Calu3 (cell line): ENCODE results near the gene NFATC1. TPM values are rescaled to one million over a fixed set of nuclear protein-coding genes. Genes with fewer than 3 reads are reported as not detected.

Experiments
- BruUV-seq: library from RNA; stranded (reverse); fragments of 400-500 nt; replicated peaks from 2 replicates; lab custom pipeline; 2021; lab: Mats Ljungman, UMichigan
- CTCF ChIA-PET: fragments of 300-600 bp; sonication (Branson Sonifier 250); formaldehyde crosslinking; loops from one replicate; lab custom pipeline; 2022; ENCODE audit warnings: antibody characterized with exemption; lab: Charles Lee
- DNase-seq: peaks from one replicate; pipeline ENCODE4 v3.0.0; 2022
- H3K27ac Mint-ChIP-seq: one replicate; pipeline ENCODE4 v1.8.0; 2022; ENCODE audit warnings: mixed read lengths; ENCODE audit not compliant: unreplicated experiment
- H3K27me3 Mint-ChIP-seq: one replicate; pipeline ENCODE4 v1.8.0; 2022; ENCODE audit warnings: mixed read lengths; ENCODE audit not compliant: unreplicated experiment
- H3K36me3 Mint-ChIP-seq: one replicate; pipeline ENCODE4 v1.8.0; 2022; ENCODE audit warnings: mild to moderate bottlenecking, moderate library complexity, mixed read lengths; ENCODE audit not compliant: insufficient read depth, unreplicated experiment
- H3K4me1 Mint-ChIP-seq: one replicate; pipeline ENCODE4 v1.8.0; 2022; ENCODE audit warnings: mild to moderate bottlenecking, low read depth, mixed read lengths; ENCODE audit not compliant: unreplicated experiment
- H3K4me3 Mint-ChIP-seq: one replicate; pipeline ENCODE4 v1.8.0; 2022; ENCODE audit warnings: mild to moderate bottlenecking, low read depth, moderate library complexity, mixed read lengths; ENCODE audit not compliant: unreplicated experiment
- H3K9me3 Mint-ChIP-seq: one replicate; pipeline ENCODE4 v1.8.0; 2022; ENCODE audit warnings: low read depth, mixed read lengths; ENCODE audit not compliant: unreplicated experiment
- intact Hi-C: fragments of 100-400 bp; cut with micrococcal nuclease; formaldehyde crosslinking; loops from one replicate; pipeline ENCODE4 v1.10.0; 2022; ENCODE audit not compliant: unreplicated experiment
- total RNA-seq: library from RNA; stranded (reverse); gene quantifications from 2 replicates; pipeline ENCODE4 v1.2.3, GENCODE V29; 2022
- TF ChIP-seq, protein P1 (sequence below): fragments of 200-600 bp; IDR thresholded peaks from one replicate; pipeline ENCODE4 v1.8.0; 2022; ENCODE audit warnings: antibody characterized with exemption; ENCODE audit not compliant: unreplicated experiment

The NFATC1 gene
- total RNA-seq, 1 experiment from 2014 or later = 5.9 TPM

DNA sequence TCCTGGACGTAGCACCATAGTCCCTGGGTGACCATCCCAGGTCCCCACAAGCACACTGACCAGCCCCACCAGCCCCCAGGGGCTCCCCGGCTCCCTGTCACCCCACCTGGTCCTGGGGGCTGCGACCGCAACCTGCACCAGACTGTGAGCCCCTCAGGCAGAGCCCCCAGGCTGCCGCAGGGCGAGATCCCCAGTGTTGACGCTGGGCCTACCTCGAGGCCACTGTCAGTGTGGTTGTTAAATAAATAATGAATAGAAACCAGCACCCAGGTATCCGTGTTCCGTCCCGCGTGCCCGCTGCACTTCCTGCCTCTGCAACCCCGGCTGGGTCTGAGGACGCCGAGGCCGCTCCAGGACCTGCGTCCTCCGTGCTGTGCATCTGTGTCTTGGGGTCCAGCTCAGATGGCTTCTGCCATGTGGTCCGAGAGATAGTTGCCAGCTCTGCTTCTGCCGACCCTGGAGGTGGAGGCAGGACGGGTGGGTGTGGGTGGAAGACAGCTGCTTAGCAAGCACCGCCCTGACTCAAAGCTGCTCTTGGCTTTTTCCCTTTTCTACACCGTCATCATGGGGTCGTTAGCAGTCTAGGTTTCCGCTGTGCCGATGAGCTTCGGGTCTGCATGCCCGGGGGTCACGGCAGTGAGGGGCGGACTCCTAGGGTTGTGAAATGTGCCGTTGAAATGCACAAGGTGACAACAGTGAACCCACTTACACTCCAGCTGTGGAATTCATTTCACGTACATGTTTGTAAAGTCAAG is 74.2 kb downstream of the NFATC1 start:
- Mint-ChIP-seq H3K27ac (no peak overlapping the region), H3K4me1 (no peaks in the 10 kb centered on the region), H3K27me3 (no peaks in the 10 kb centered on the region), H3K9me3 (peaks cover 2% of the 10 kb centered on the region), H3K36me3 (peaks cover 7% of the 10 kb centered on the region), H3K4me3 (no peak overlapping the region)
- TF ChIP-seq, protein P1, sequence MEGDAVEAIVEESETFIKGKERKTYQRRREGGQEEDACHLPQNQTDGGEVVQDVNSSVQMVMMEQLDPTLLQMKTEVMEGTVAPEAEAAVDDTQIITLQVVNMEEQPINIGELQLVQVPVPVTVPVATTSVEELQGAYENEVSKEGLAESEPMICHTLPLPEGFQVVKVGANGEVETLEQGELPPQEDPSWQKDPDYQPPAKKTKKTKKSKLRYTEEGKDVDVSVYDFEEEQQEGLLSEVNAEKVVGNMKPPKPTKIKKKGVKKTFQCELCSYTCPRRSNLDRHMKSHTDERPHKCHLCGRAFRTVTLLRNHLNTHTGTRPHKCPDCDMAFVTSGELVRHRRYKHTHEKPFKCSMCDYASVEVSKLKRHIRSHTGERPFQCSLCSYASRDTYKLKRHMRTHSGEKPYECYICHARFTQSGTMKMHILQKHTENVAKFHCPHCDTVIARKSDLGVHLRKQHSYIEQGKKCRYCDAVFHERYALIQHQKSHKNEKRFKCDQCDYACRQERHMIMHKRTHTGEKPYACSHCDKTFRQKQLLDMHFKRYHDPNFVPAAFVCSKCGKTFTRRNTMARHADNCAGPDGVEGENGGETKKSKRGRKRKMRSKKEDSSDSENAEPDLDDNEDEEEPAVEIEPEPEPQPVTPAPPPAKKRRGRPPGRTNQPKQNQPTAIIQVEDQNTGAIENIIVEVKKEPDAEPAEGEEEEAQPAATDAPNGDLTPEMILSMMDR = no peak
- intact Hi-C loops = no loop called here
- no peak for DNase-seq
- CTCF ChIA-PET = no interaction called here
- BruUV-seq = no TSS peak

DNA sequence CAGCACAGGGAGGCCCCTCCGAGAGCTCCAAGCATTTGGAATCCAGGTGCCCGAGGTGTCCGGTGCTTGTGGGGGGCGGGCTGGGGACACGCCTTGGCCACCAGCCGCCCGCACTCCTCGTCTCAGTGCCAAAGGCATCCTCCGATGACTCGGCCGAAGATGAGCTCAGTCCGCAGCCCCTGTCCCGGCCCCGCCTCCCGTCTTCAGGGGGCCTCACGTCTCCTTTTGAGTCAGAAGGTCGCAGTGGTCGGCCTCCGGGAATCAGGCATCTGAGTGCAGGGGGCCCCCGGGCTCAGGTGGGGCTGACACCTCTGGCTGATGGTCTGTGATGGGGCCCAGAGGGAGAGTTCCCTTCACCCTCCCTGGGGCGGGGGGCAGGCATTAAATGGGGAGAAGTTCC is 74.8 kb downstream of the NFATC1 start:
- TF ChIP-seq, protein P1 = no peak
- peaks cover 2% of the 10 kb centered on the region for H3K9me3 Mint-ChIP-seq
- intact Hi-C loops = no loop called here
- peaks cover 3% of the 10 kb centered on the region for H3K36me3 Mint-ChIP-seq
- no peaks in the 10 kb centered on the region for H3K4me1 Mint-ChIP-seq
- no peak overlapping the region for H3K27ac Mint-ChIP-seq
- DNase-seq = no peak
- CTCF ChIA-PET = no interaction called here
- H3K27me3 Mint-ChIP-seq = no peaks in the 10 kb centered on the region
- no peak overlapping the region for H3K4me3 Mint-ChIP-seq
- no TSS peak for BruUV-seq

DNA sequence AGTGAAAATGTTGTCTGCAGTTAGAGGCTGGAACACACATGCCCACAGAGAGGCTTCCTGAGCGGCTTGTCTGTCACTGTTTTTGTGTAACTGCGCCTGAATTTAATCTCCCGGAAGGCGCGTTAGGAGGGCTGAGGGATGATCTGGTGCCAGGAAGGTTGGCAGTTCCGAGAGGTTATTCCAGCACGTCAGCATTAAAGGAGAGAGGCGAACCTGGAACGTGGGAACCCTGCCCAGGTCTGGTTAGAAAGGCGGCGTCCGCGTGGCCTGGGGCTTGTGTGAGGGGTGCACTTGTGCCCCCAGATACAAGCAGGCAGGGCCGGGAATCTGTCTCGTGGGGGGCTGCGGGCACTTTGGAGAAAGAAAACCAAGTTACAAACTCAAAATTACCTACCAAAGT is 75.3 kb downstream of the NFATC1 start:
- no peaks in the 10 kb centered on the region for H3K4me1 Mint-ChIP-seq
- CTCF ChIA-PET = no interaction called here
- no peak overlapping the region for H3K27ac Mint-ChIP-seq
- peaks cover 2% of the 10 kb centered on the region for H3K9me3 Mint-ChIP-seq
- no peaks in the 10 kb centered on the region for H3K27me3 Mint-ChIP-seq
- no peak overlapping the region for H3K4me3 Mint-ChIP-seq
- H3K36me3 Mint-ChIP-seq = peaks cover 3% of the 10 kb centered on the region
- BruUV-seq = no TSS peak
- DNase-seq = no peak
- TF ChIP-seq, protein P1 = no peak
- intact Hi-C loops = no loop called here

DNA sequence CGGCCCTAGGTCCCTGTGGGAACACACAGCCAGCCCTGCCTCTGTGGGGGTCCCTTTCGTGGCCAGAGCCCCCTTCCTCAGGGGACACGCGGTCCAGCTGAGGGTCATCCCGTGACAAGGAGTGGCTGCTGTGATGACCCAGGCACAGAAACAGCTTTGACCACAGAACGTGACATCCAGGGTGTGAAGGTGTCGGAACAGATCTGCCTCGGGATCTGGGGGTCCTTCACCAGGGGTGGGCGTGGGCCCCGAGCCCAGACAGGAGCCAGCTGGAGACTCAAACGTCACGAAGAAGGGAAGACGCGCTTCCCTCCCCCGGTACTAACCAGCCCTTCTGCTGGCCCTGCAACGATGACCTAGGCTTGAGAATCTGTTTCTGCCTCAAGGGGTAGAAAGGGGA is 75.9 kb downstream of the NFATC1 start:
- Mint-ChIP-seq H3K36me3 (peaks cover 3% of the 10 kb centered on the region), H3K27ac (no peak overlapping the region), H3K4me1 (no peaks in the 10 kb centered on the region), H3K9me3 (peaks cover 2% of the 10 kb centered on the region), H3K4me3 (no peak overlapping the region), H3K27me3 (no peaks in the 10 kb centered on the region)
- intact Hi-C loops = no loop called here
- DNase-seq = no peak
- CTCF ChIA-PET = no interaction called here
- TF ChIP-seq, protein P1 = no peak
- no TSS peak for BruUV-seq
